HepG2 (cell line): ENCODE results near the gene NDUFB4. TPM values are rescaled to one million over a fixed set of nuclear protein-coding genes. Genes with fewer than 3 reads are reported as not detected.

Source experiments
- ATAC-seq: fragments of 200-7000 bp; cut with Tn5 transposase; 3 replicates; pipeline ENCODE4 v1.9.1; 2020; ENCODE audit warnings: mild to moderate bottlenecking, moderate library complexity
- BruUV-seq: library from RNA; stranded (reverse); fragments of 400-500 nt; replicated peaks from 2 replicates; lab custom pipeline; 2021; lab: Mats Ljungman, UMichigan
- CTCF ChIA-PET: fragments of 300-600 bp; formaldehyde crosslinking; extraction: SDS; loops from one replicate; lab custom pipeline; 2021; ENCODE audit warnings: low total read pairs, inconsistent platforms, low intra/inter-chr PET ratio; lab: Yijun Ruan, JAX
- POLR2A ChIA-PET: fragments of 350-600 bp; sonication (Branson Sonifier 250); formaldehyde crosslinking; loops from one replicate; lab custom pipeline; 2020; ENCODE audit warnings: antibody characterized with exemption, inconsistent platforms; lab: Yijun Ruan, JAX
- DNase-seq: peaks from one replicate; pipeline ENCODE4 v3.0.0-alpha.2; 2015; ENCODE audit warnings: low spot score
- FAIRE-seq: peaks from 3 replicates; lab custom pipeline; 2011; peaks lifted over from hg19 to GRCh38; lab: Jason Lieb, UNC
- H2AFZ ChIP-seq: one replicate; pipeline ENCODE4 v1.6.1; 2011; ENCODE audit warnings: low read length, inconsistent platforms
- H3K27ac ChIP-seq: fragments of 300-600 bp; 3 replicates; pipeline ENCODE4 v1.8.0; 2011; ENCODE audit warnings: mixed run types, mild to moderate bottlenecking, mixed read lengths, low read length, inconsistent platforms; ENCODE audit not compliant: insufficient read depth; ENCODE audit errors: extremely low read length
- H3K27me3 ChIP-seq, 2 experiments: fragments of 200-600 bp in 1 of 2; 2 replicates in 1 of 2; 3 replicates in 1 of 2; pipeline versions ENCODE4 v1.6.0 to v1.8.0; 2011; ENCODE audit warnings: low read length in 2 of 2, mild to moderate bottlenecking in 2 of 2, moderate library complexity in 2 of 2, inconsistent platforms in 1 of 2; ENCODE audit not compliant: insufficient read depth in 2 of 2, control insufficient read depth in 1 of 2
- H3K36me3 ChIP-seq, 2 experiments: fragments of 200-600 bp in 1 of 2; replicated peaks in 1 of 2; 2 replicates in 1 of 2; 3 replicates in 1 of 2; pipeline versions ENCODE4 v1.5.1 to v1.8.0; 2011; ENCODE audit warnings: low read length in 2 of 2, inconsistent platforms in 1 of 2; ENCODE audit not compliant: insufficient read depth in 2 of 2, control insufficient read depth in 1 of 2
- H3K4me1 ChIP-seq: 2 replicates; pipeline ENCODE4 v1.5.1; 2012; ENCODE audit warnings: low read length, inconsistent platforms; ENCODE audit not compliant: insufficient read depth
- H3K4me2 ChIP-seq: 2 replicates; pipeline ENCODE4 v1.6.0; 2011; ENCODE audit warnings: low read depth, low read length, inconsistent platforms
- H3K4me3 ChIP-seq, 3 experiments: fragments of 200-600 bp in 1 of 3; sonication (generic), shearing (Covaris generic) in 1 of 3; replicated peaks in 1 of 3; 2 replicates each; pipeline ENCODE4 v1.5.1; 2011 to 2016; ENCODE audit warnings: low read length in 3 of 3, inconsistent platforms in 2 of 3, low read depth in 2 of 3, mild to moderate bottlenecking in 2 of 3, control low read depth in 1 of 3, mixed read lengths in 1 of 3; ENCODE audit not compliant: insufficient read depth in 1 of 3
- H3K79me2 ChIP-seq: one replicate; pipeline ENCODE4 v1.6.1; 2011; ENCODE audit warnings: low read length, inconsistent platforms; ENCODE audit not compliant: insufficient read depth
- H3K9ac ChIP-seq: 2 replicates; pipeline ENCODE4 v1.6.0; 2011; ENCODE audit warnings: mild to moderate bottlenecking, low read depth, low read length, inconsistent platforms; ENCODE audit not compliant: insufficient read depth
- H3K9me3 ChIP-seq: 2 replicates; pipeline ENCODE4 v1.5.1; 2012; ENCODE audit warnings: mild to moderate bottlenecking, low read length
- H4K20me1 ChIP-seq: 2 replicates; pipeline ENCODE4 v1.6.0; 2011; ENCODE audit warnings: inconsistent platforms, mild to moderate bottlenecking, low read length, moderate library complexity; ENCODE audit not compliant: insufficient read depth
- AKAP8 ChIP-seq: sonication (generic); formaldehyde crosslinking; IDR thresholded peaks from 2 replicates; pipeline ENCODE4 v1.5.1; 2020; ENCODE audit warnings: mild to moderate bottlenecking, missing genetic modification reagents
- CTCF ChIP-seq: sonication (generic); formaldehyde crosslinking; IDR thresholded peaks from 2 replicates; pipeline ENCODE4 v1.5.0; 2020; ENCODE audit warnings: mild to moderate bottlenecking, missing genetic modification reagents, moderate library complexity
- FLYWCH1 ChIP-seq: sonication (generic); formaldehyde crosslinking; IDR thresholded peaks from 2 replicates; pipeline ENCODE4 v1.8.1; 2023; ENCODE audit warnings: mild to moderate bottlenecking, missing genetic modification reagents
- HDAC1 ChIP-seq: sonication (generic); formaldehyde crosslinking; IDR thresholded peaks from 2 replicates; pipeline ENCODE4 v1.5.1; 2020; ENCODE audit warnings: mild to moderate bottlenecking, missing genetic modification reagents
- MAFF ChIP-seq: IDR thresholded peaks from 2 replicates; pipeline ENCODE4 v1.6.1; 2011; ENCODE audit warnings: low read depth, low read length, improper control_type of control experiment
- MAFK ChIP-seq, 2 experiments: IDR thresholded peaks in 1 of 2; conservative IDR thresholded peaks in 1 of 2; 2 replicates each; pipeline ENCODE4 v1.6.1; 2011; ENCODE audit warnings: improper control_type of control experiment in 2 of 2, low read length in 2 of 2
- ZFP41 ChIP-seq: sonication (generic); formaldehyde crosslinking; IDR thresholded peaks from 2 replicates; pipeline ENCODE4 v1.4.0; 2020; ENCODE audit warnings: mild to moderate bottlenecking, missing genetic modification reagents, borderline replicate concordance
- ZNF317 ChIP-seq: sonication (generic); formaldehyde crosslinking; IDR thresholded peaks from 2 replicates; pipeline ENCODE4 v1.5.0; 2020; ENCODE audit warnings: mild to moderate bottlenecking, missing genetic modification reagents
- WGBS: methylation state at CpG from one replicate; pipeline ENCODE4 v1.1.6; 2017; ENCODE audit warnings: low lambda C conversion rate; 5-methylcytosine and 5-hydroxymethylcytosine counted together
- in situ Hi-C: cut with HindIII; loops from 2 replicates; pipeline ENCODE4 v1.10.0; 2017; ENCODE audit warnings: low pct_unique_long_range_greater_than_20kb; ENCODE audit not compliant: extremely low pct_ligation_motif_present
- intact Hi-C: fragments of 100-400 bp; cut with micrococcal nuclease; formaldehyde crosslinking; loops from one replicate; pipeline ENCODE4 v1.10.0; 2022; ENCODE audit not compliant: unreplicated experiment
- polyA plus RNA-seq, 8 experiments: library from polyadenylated mRNA; depleted of rRNA in 3 of 8; stranded (reverse) in 7 of 8; unstranded in 1 of 8; fragments of >200 nt; fragmentation: Illumina TruSeq in 4 of 8; extraction: Trizol in 4 of 8; gene quantifications; 2 replicates each; pipeline versions ENCODE4 v1.2.1 to v1.2.3, GENCODE V29; 2011 to 2016; ENCODE audit warnings: low read depth in 4 of 8, missing spikeins in 1 of 8, mixed read lengths in 1 of 8; ENCODE audit not compliant: insufficient read depth in 1 of 8
- total RNA-seq, 5 experiments: library from RNA; depleted of rRNA; stranded (reverse); fragments of >200 nt; fragmentation: Illumina TruSeq; extraction: Trizol; gene quantifications; 2 replicates each; pipeline ENCODE4 v1.2.3, GENCODE V29; 2016; ENCODE audit warnings: low read depth in 1 of 5

NDUFB4 gene
- total and polyA plus RNA-seq, 2 of the 13 experiments (the other 11 are each of a cell fraction or from before 2014, with no cell fraction given): 115 to 116 TPM

DNA sequence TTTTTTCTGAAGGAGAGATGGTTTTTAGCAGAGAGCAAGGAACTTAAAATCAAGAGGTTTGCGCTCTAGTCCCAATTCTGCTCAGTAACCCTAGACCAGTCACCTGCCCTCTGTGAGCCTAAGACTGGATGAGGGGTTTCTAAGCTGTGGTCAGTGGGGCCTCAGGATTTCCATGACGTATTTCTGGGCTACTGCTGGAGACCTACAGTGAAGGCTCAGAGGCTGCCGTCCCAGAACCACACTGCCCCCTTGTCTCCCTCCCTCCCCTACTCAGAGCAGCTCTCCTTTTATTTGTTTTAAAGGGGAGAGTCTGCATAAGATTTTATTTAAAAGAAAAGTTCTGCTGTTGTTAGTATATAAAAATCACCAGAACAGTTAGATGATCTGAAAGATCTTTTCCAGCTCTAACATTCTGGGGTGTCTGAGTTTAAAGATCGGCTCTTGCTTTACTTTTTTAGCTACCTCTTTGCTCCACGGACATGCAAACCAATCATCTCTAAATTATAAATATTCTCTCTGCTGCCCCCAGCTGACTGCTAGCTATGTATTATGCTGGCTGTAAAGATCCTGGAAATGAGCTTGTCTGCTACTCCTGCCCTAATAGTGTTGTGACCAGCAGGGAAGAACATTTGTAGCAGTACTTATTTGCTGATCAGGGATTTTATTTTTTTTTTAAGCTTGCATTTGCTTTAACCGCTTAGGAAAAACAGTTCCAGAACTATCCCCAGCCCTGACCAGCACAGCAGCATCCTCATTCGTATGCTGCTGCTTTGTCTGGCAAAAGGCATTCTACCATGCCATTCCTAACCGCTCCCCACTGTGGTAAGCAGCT, 28.6 kb upstream of the NDUFB4 start:
- H4K20me1 ChIP-seq: no peaks in the 10 kb centered on the region
- H3K4me3 ChIP-seq: no peak overlapping the region
- no peak for TF ChIP-seq ZFP41 (CRISPR knock-in tag)
- peak; percentile 38 for TF ChIP-seq MAFF
- 0 out of 2 replicates have a peak, but pooled peaks have one; percentile 27 for TF ChIP-seq ZNF317 (CRISPR knock-in tag)
- no peak for TF ChIP-seq FLYWCH1 (CRISPR knock-in tag)
- TF ChIP-seq AKAP8 (CRISPR knock-in tag): no peak
- 0 out of 2 replicates have a peak, but pooled peaks have one; percentile 11 for TF ChIP-seq CTCF (CRISPR knock-in tag)
- peak; percentile 30 to 48; a peak in 2 of 4 replicates for TF ChIP-seq MAFK (conservative IDR thresholded peaks at IDR 0.05 in 1 of 2, IDR thresholded peaks at IDR 0.05 in 1 of 2; ENCODE audit: low read length in 2 of 2)
- TF ChIP-seq HDAC1 (CRISPR knock-in tag): no peak
- BruUV-seq: no TSS peak
- DNase-seq (peak; percentile 11), FAIRE-seq (no peak), ATAC-seq (peak; percentile 94)
- CTCF ChIA-PET: no interaction called here
- intact Hi-C loops: no loop called here
- no peaks in the 10 kb centered on the region for H3K36me3 ChIP-seq
- POLR2A ChIA-PET: interaction anchor here (1.7 kb wide), 1 partner anchor 28 kb away, joined by 5 read pairs; the partner anchor contains the start of gene NDUFB4
- no peak overlapping the region for H3K9ac ChIP-seq
- 34% methylated on average over 8 of the region's 8 CpGs for WGBS
- in situ Hi-C loops: no loop called here
- H3K79me2 ChIP-seq: no peaks in the 10 kb centered on the region
- H2AFZ ChIP-seq: no peak overlapping the region
- H3K27ac ChIP-seq: no peak overlapping the region
- H3K27me3 ChIP-seq: 0 out of 5 replicates have a peak, but pooled peaks cover 2 to 3% of the 10 kb centered on the region in 2 experiments
- H3K9me3 ChIP-seq: no peaks in the 10 kb centered on the region
- H3K4me1 ChIP-seq: peaks cover 5% of the 10 kb centered on the region; the same call in 1 of the 2 replicates
- H3K4me2 ChIP-seq: peak overlapping the region; percentile 40
